ENCODE data around the gene TMEM181. TPM values are rescaled to one million over a fixed set of nuclear protein-coding genes. Genes with fewer than 3 reads are reported as not detected.

TMEM181 gene
- total and polyA plus RNA-seq, 2 donors (not counting 1 experiment from before 2014, with no cell fraction given): 2.8 to 9.3 TPM

DNA sequence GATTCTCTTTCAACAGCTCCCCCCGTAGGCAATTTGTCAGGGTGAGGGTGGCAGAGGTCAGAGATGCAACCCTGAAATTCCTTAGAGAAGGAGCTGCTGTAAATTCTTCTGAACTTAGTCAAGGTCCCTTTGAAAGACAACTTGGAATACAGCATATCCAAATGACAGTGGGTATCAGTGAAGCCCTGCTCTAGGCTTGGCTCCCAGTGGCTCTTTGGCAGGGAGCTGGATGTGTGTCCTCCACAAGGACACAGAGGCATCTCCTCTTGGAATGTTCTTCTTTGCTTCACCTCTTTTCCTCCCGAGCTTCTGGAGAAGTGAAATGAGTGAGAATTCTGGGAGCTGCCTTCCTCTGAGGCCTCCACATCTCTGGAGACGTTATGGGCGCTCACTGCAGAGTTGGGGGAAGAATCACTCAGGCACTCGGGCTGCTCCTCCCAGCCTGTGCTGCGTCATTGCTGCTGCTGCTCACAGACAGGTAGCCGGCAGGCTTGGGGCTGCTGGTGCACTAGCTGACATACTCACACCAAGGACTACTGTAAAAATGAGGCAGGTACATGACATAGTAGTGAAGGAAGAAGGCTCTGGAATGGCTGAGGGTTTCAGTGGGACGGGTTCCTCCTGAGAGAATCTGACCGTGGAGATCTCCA, 50.6 kb downstream of the TMEM181 start:
- H3K4me3 Mint-ChIP-seq: no peak overlapping the region
- Histone ChIP-seq H3K27ac (ENCODE audit: low read length in 2 of 2) (no peak overlapping the region), H3K4me3 (ENCODE audit: control extremely low read depth in 1 of 5, extremely low read depth in 1 of 5, insufficient read depth in 1 of 5, low read depth in 2 of 5, low read length in 4 of 5) (no peak overlapping the region), H3K36me3 (replicated peaks in 1 of 2; ENCODE audit: control extremely low read depth in 1 of 2, control insufficient read depth in 1 of 2, extremely low read depth in 1 of 2, insufficient read depth in 2 of 2, low read length in 1 of 2) (peaks cover 0 to 56% of the 10 kb centered on the region in 2 experiments), H3K4me1 (ENCODE audit: control insufficient read depth in 2 of 2, insufficient read depth in 2 of 2, low read length in 2 of 2) (no peaks in the 10 kb centered on the region), H3K9me3 (ENCODE audit: control extremely low read depth in 1 of 3, control insufficient read depth in 2 of 3, insufficient read depth in 1 of 3, low read length in 2 of 3) (peaks cover 0 to 5% (median 0%) of the 10 kb centered on the region in 3 donors), H4K20me1 (ENCODE audit: control insufficient read depth, insufficient read depth, low read length, poor library complexity, severe bottlenecking) (peaks cover 5% of the 10 kb centered on the region), H3K27me3 (replicated peaks in 1 of 4; ENCODE audit: control extremely low read depth in 1 of 4, control insufficient read depth in 3 of 4, insufficient read depth in 4 of 4, low read length in 3 of 4) (no peaks in the 10 kb centered on the region), H2AFZ (ENCODE audit: insufficient read depth, low read depth, low read length, poor library complexity, severe bottlenecking) (no peak overlapping the region), H3K4me2 (replicated peaks; ENCODE audit: low read depth, low read length, poor library complexity, severe bottlenecking) (no peak overlapping the region), H3K79me2 (ENCODE audit: control insufficient read depth, insufficient read depth, low read length) (no peaks in the 10 kb centered on the region), H3K9ac (ENCODE audit: low read length) (no peak overlapping the region)
- no peak for DNase-seq
- no peaks in the 10 kb centered on the region for H3K4me1 Mint-ChIP-seq
- TF ChIP-seq CTCF (IDR thresholded peaks at IDR 0.05) (no peak), EZH2 (IDR thresholded peaks at IDR 0.05; ENCODE audit: borderline replicate concordance, insufficient read depth, low read depth, low read length, poor library complexity, severe bottlenecking) (no peak)
- H3K27ac Mint-ChIP-seq: no peak overlapping the region
- WGBS (ENCODE audit: insufficient coverage): 84% methylated on average over 9 of the region's 9 CpGs
- no peaks in the 10 kb centered on the region for H3K9me3 Mint-ChIP-seq (ENCODE audit: insufficient read depth)
- H3K27me3 Mint-ChIP-seq: no peaks in the 10 kb centered on the region
- CTCF ChIA-PET: interaction anchor here (1.1 to 1.9 kb wide), 2 partner anchors 389 to 390 kb away, joined by 3 to 11 read pairs; no protein-coding TSS in a partner anchor
- intact Hi-C loops (cut with micrococcal nuclease): no loop called here
- POLR2A ChIA-PET: no interaction called here
- no peak for ATAC-seq (ENCODE audit: low read depth)

DNA sequence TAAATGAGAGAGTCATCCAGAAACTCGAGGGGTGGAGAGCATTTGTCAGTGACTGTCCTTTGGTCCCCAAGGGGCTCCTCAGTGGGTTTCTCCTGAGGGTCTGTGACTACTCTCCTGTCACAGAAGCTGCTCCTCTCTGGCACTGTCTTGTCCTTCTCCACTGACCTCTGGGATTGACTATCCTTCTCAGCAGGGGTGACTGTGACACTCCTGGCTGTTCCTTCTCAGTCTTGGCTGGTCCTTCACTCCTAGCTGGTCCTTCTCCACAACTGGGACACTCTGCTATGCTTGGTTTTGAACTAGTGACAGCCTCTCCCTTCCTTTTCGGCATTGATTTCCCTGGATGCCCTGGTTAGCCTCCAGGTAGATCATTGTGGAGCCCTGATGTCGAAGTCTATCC, 51.1 kb downstream of the TMEM181 start:
- H3K27me3 ChIP-seq (replicated peaks in 1 of 4; ENCODE audit: control extremely low read depth in 1 of 4, control insufficient read depth in 3 of 4, insufficient read depth in 4 of 4, low read length in 3 of 4): no peaks in the 10 kb centered on the region
- H3K9me3 Mint-ChIP-seq (ENCODE audit: insufficient read depth): no peaks in the 10 kb centered on the region
- H3K4me1 Mint-ChIP-seq: no peaks in the 10 kb centered on the region
- no peaks in the 10 kb centered on the region for H3K79me2 ChIP-seq (ENCODE audit: control insufficient read depth, insufficient read depth, low read length)
- DNase-seq: no peak
- H3K4me3 ChIP-seq (ENCODE audit: control extremely low read depth in 1 of 5, extremely low read depth in 1 of 5, insufficient read depth in 1 of 5, low read depth in 2 of 5, low read length in 4 of 5): no peak overlapping the region
- H3K9me3 ChIP-seq (ENCODE audit: control extremely low read depth in 1 of 3, control insufficient read depth in 2 of 3, insufficient read depth in 1 of 3, low read length in 2 of 3): peaks cover 0 to 1% (median 0%) of the 10 kb centered on the region in 3 donors
- CTCF ChIA-PET: interaction anchor here (1.1 kb wide), 1 partner anchor 390 kb away, joined by 3 read pairs; no protein-coding TSS in a partner anchor
- H3K4me2 ChIP-seq (replicated peaks; ENCODE audit: low read depth, low read length, poor library complexity, severe bottlenecking): no peak overlapping the region
- no peak overlapping the region for H3K9ac ChIP-seq (ENCODE audit: low read length)
- H3K27me3 Mint-ChIP-seq: no peaks in the 10 kb centered on the region
- H3K4me3 Mint-ChIP-seq: no peak overlapping the region
- no peaks in the 10 kb centered on the region for H4K20me1 ChIP-seq (ENCODE audit: control insufficient read depth, insufficient read depth, low read length, poor library complexity, severe bottlenecking)
- peaks cover 0 to 52% of the 10 kb centered on the region in 2 experiments for H3K36me3 ChIP-seq (replicated peaks in 1 of 2; ENCODE audit: control extremely low read depth in 1 of 2, control insufficient read depth in 1 of 2, extremely low read depth in 1 of 2, insufficient read depth in 2 of 2, low read length in 1 of 2)
- TF ChIP-seq EZH2 (IDR thresholded peaks at IDR 0.05; ENCODE audit: borderline replicate concordance, insufficient read depth, low read depth, low read length, poor library complexity, severe bottlenecking) (no peak), CTCF (IDR thresholded peaks at IDR 0.05) (no peak)
- no peak for ATAC-seq (ENCODE audit: low read depth)
- WGBS (ENCODE audit: insufficient coverage): 95% methylated on average over 3 of the region's 3 CpGs
- H2AFZ ChIP-seq (ENCODE audit: insufficient read depth, low read depth, low read length, poor library complexity, severe bottlenecking): no peak overlapping the region
- no peak overlapping the region for H3K27ac ChIP-seq (ENCODE audit: low read length in 2 of 2)
- H3K27ac Mint-ChIP-seq: no peak overlapping the region
- H3K4me1 ChIP-seq (ENCODE audit: control insufficient read depth in 2 of 2, insufficient read depth in 2 of 2, low read length in 2 of 2): no peaks in the 10 kb centered on the region
- POLR2A ChIA-PET: no interaction called here
- intact Hi-C loops (cut with micrococcal nuclease): no loop called here
